Measurements from ENCODE around the gene CATSPERD.

The CATSPERD gene

DNA sequence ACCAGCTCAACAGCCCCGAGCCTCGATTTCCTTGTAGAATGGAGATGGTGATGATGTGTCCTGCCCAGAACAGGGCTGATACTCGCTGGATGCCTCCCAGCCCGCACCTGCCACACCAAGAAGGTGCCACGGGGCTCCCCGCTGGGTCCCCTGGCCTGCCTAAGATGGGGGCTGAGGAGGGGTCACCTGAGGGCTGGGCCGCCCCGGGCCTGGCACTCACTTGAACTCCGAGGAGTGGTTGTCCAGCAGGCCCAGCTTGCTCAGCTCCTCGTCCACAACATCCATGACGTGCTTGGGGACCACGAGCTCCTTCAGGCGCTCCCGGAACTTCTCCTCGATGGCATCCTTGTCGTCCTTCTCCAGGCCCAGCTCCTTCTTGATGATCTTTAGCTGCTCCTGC lies 14.9 kb upstream of the CATSPERD start:
- H3K36me3 ChIP-seq, result peaks cover 58% of the 10 kb centered on the region

DNA sequence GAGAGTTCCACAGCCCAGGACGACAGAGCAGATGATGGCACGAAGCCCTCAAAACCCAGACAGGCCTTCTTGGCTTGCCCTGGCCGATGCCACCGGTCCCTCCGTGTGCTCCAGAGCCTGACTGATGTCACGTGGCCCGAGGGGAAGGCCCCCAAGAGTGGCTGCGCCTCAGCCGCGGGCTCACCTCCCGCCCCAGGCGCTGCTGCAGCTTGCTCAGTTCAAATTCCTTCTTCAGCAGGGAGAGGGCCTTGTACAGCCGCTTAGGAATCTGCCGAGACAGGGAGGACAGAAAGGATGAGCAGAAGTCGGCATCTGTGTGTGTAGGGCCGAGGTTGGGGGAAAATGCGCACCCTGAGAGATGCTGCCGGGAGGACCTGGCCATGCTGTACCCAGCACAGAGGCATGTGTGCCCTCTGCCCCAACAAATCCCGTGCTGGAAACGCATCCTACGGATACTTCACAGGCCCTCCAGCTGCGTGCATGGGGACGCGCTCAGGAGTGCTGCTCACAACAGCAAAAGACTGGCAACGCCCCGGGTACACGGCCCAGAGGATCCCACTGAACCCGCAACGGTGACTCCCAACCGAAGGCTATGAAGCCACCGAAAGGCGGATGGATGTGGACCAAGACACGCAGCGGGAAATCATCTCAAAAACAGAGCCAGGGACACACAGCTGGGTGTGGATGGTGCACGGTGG lies 13.4 kb upstream of the CATSPERD start:
- H3K4me1 ChIP-seq (ENCODE audit: control insufficient read depth in 1 of 2, insufficient read depth in 1 of 2, low read depth in 1 of 2, low read length in 1 of 2), result no peaks in the 10 kb centered on the region
- H3K36me3 ChIP-seq, result peaks cover 69% of the 10 kb centered on the region
- H3K27me3 ChIP-seq, result no peaks in the 10 kb centered on the region
- no peaks in the 10 kb centered on the region for H3K9me3 ChIP-seq
- H3K27ac ChIP-seq, result no peak overlapping the region
- no peak overlapping the region for H3K4me3 ChIP-seq (ENCODE audit: low read depth in 1 of 2, low read length in 1 of 2)
- TF ChIP-seq, protein P1, sequence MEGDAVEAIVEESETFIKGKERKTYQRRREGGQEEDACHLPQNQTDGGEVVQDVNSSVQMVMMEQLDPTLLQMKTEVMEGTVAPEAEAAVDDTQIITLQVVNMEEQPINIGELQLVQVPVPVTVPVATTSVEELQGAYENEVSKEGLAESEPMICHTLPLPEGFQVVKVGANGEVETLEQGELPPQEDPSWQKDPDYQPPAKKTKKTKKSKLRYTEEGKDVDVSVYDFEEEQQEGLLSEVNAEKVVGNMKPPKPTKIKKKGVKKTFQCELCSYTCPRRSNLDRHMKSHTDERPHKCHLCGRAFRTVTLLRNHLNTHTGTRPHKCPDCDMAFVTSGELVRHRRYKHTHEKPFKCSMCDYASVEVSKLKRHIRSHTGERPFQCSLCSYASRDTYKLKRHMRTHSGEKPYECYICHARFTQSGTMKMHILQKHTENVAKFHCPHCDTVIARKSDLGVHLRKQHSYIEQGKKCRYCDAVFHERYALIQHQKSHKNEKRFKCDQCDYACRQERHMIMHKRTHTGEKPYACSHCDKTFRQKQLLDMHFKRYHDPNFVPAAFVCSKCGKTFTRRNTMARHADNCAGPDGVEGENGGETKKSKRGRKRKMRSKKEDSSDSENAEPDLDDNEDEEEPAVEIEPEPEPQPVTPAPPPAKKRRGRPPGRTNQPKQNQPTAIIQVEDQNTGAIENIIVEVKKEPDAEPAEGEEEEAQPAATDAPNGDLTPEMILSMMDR (IDR thresholded peaks at IDR 0.05), result no peak

More for the DNA sequence above, 14.9 kb upstream of the CATSPERD start:
- no peak overlapping the region for H3K4me3 ChIP-seq (ENCODE audit: low read depth in 1 of 2, low read length in 1 of 2)
- no peak overlapping the region for H3K27ac ChIP-seq
- TF ChIP-seq, protein P1 (IDR thresholded peaks at IDR 0.05), result no peak
- no peaks in the 10 kb centered on the region for H3K4me1 ChIP-seq (ENCODE audit: control insufficient read depth in 1 of 2, insufficient read depth in 1 of 2, low read depth in 1 of 2, low read length in 1 of 2)
- no peaks in the 10 kb centered on the region for H3K27me3 ChIP-seq
- no peaks in the 10 kb centered on the region for H3K9me3 ChIP-seq

DNA sequence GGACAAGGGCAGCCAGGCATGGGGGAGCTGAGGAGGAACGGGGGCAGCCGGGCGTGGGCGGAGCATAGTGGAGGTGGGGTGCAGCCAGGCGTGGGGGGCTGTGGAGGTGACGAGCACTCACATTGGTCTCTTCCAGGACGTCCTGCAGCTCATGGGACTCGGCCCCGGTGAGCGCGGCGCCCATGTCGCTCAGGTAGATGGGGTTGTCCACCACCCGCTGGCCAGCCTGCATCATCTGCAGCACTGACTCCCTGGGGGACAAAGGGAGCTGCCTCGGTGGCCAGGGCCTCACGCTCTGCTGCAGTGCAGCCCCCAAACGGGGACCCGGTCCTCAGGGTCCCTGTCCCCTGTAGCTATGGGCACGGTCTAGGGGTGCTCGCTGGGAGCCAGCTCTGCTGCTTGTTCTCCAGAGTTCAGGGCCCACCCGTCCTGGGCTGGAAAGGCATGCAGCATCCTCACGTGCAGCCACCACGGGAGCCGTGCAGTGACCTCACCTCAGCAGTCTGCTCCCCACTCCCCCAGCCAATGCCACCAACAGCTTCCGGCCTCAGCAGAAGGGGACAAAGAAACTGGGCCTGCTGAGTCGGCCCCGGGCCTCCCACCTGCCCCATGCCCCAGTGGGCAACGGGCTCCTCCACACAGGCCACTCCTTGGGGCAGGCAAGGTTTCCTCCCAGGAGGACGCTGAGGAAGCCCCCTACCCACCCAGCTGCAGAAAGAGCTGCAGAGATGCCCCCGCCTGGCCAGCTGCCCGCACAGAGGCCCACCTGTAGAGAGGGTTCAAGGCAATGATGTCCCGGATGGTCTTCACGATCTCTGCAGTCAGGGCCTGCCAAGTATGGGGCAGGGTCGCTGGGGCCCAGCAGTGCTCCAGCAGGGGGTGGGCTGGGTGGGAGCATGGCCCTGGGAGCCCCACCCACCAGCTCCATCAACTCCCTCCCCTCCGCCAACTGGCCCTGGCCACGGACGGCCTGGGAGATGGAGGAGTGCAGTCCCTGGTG lies 12.6 kb upstream of the CATSPERD start:
- Histone ChIP-seq H3K4me3 (ENCODE audit: low read depth in 1 of 2, low read length in 1 of 2) (no peak overlapping the region), H3K27me3 (no peaks in the 10 kb centered on the region), H3K27ac (no peak overlapping the region), H3K9me3 (no peaks in the 10 kb centered on the region), H3K36me3 (peaks cover 77% of the 10 kb centered on the region), H3K4me1 (ENCODE audit: control insufficient read depth in 1 of 2, insufficient read depth in 1 of 2, low read depth in 1 of 2, low read length in 1 of 2) (no peaks in the 10 kb centered on the region)
- TF ChIP-seq, protein P1 (IDR thresholded peaks at IDR 0.05), result no peak

DNA sequence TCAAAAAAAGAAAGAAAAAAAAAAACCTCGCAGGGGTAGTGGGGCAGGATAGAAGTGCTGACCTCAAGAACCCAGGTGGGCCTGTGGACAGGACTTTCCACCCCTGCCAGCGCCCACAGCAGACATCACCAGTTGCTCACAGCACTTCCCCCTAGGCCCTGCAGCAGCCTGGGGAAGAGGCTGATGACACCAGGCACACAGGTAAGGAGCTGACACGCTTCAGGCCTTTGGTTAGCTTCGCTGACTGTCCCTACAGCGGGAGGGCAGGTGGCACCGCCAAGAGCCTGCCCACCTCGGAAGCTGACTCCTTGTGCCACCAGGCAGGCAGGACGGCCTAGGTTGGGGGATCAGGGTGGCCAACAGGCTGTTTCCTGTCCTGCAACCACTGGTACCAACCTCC lies 9.4 kb upstream of the CATSPERD start:
- TF ChIP-seq, protein P1 (IDR thresholded peaks at IDR 0.05), result no peak
- Histone ChIP-seq H3K36me3 (peaks cover 62% of the 10 kb centered on the region), H3K27ac (no peak overlapping the region), H3K27me3 (no peaks in the 10 kb centered on the region), H3K4me3 (ENCODE audit: low read depth in 1 of 2, low read length in 1 of 2) (no peak overlapping the region), H3K9me3 (no peaks in the 10 kb centered on the region), H3K4me1 (ENCODE audit: control insufficient read depth in 1 of 2, insufficient read depth in 1 of 2, low read depth in 1 of 2, low read length in 1 of 2) (no peaks in the 10 kb centered on the region)

DNA sequence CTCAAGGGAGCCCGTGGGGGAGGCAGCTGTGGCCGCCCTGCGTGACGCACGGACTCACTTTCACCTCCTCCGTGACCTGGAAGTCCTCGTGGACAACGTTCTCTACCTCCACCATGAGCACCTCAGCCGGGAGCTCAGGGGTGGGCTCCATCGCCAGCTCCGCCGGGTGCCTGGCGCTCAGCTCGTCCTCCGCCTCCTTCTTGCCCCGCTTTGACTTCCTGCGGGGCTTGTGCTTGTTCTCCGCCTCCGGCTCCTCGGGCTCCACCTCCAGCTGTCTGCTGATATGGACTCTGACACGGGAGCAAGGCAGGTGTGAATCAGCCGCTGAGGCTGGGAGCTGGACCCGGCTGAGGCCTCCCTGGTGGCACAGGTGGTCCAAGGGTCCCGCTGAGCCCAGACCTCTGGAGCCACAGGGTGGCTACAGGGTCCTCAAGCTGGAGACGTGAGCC lies 8.7 kb upstream of the CATSPERD start:
- Histone ChIP-seq H3K4me3 (ENCODE audit: low read depth in 1 of 2, low read length in 1 of 2) (no peak overlapping the region), H3K27me3 (no peaks in the 10 kb centered on the region), H3K27ac (no peak overlapping the region), H3K4me1 (ENCODE audit: control insufficient read depth in 1 of 2, insufficient read depth in 1 of 2, low read depth in 1 of 2, low read length in 1 of 2) (no peaks in the 10 kb centered on the region), H3K36me3 (peaks cover 55% of the 10 kb centered on the region), H3K9me3 (no peaks in the 10 kb centered on the region)
- TF ChIP-seq, protein P1 (IDR thresholded peaks at IDR 0.05), result no peak

Data from neutrophil (primary cell).